Caki2 (cell line): Measurements from ENCODE around the gene PTPRD. TPM values are rescaled to one million over a fixed set of nuclear protein-coding genes. Genes with fewer than 3 reads are reported as not detected.
"Not testable (repeated sequence)": the region's sequence is repeated elsewhere in the genome, so short reads cannot be mapped to it uniquely, and the experiment has no call there.

Experiments used
- DNase-seq: peaks from one replicate; pipeline ENCODE4 v3.0.0-alpha.2; 2015; ENCODE audit warnings: low read depth
- in situ Hi-C: cut with HindIII; loops from 2 replicates; pipeline ENCODE4 v1.10.0; 2016; ENCODE audit warnings: low sequenced_read_pairs, low pct_unique_long_range_greater_than_20kb, mixed read lengths
- total RNA-seq: library from RNA; depleted of rRNA; stranded (reverse); fragments of >200 nt; shearing (Covaris generic); gene quantifications from 2 replicates; pipeline ENCODE4 v1.2.3, GENCODE V29; 2014; ENCODE audit warnings: low replicate concordance

Gene PTPRD
- total RNA-seq, 1 experiment from 2014 or later: 1.1 TPM

DNA sequence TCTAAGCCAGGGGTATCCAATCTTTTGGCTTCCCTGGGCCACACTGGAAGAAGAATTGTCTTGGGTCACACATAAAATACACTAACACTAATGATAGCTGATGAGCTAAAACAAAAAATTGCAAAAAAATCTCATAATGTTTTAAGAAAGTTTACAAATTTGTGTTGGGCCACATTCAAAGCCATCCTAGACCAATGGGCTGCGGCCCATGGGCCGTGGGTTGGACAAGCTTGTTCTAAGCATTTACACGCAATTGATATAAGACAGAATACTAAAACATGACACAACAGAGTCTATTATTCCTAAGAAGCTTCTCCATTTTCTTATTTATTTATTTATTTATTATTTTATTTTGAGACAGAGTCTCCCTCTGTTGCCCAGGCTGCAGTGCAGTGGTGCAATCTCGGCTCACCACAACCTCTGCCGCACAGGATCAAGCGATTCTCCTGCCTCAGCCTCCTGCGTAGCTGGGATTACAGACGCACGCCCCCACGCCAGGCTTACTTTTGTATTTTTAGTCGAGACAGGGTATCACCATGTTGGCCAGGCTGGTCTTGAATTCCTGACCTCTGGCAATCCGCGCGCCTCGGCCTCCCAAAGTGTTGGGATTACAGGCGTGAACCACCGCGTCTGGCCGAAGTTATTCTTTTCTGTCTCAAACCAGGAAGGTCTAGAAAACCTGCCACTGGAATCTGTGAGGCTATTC is 1692.2 kb downstream of the PTPRD start:
- DNase-seq, in situ Hi-C loops: not testable (repeated sequence)

- in situ Hi-C loops: no loop called here
- no peak for DNase-seq
These were observed 1694.7 kb downstream of the PTPRD start for GRCh38 chr9:8917956-8918739.

- in situ Hi-C loops: no loop called here
- no peak for DNase-seq
These were observed 1696.0 kb downstream of the PTPRD start for GRCh38 chr9:8916771-8917170.

DNA sequence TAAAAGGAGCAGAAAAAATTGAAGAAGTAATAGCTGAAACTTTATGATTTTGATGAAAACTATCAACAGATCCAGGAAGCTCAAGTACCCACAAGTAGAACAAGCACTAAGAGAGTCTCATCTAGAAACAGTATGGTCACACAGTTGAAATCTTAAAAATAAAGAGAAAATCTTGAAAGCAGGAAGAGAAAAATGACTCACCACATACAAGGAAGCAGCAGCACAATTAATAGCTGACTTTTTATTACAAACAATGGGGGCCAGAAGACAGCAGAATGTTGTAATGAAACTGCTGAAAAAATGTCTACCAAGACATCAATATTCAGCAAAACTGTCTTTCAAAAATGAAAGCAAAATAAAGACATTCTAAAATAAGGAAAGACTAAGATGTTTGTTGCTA is 1704.9 kb downstream of the PTPRD start:
- in situ Hi-C loops: no loop called here
- peak; percentile 43 for DNase-seq

- in situ Hi-C loops: no loop called here
- no peak for DNase-seq
These were observed 1707.1 kb downstream of the PTPRD start for GRCh38 chr9:8905731-8906130.

- no peak for DNase-seq
- in situ Hi-C loops: no loop called here
These were observed 1707.9 kb downstream of the PTPRD start for GRCh38 chr9:8904771-8905515.

GRCh38 chr9:8903077-8903476 is 1709.7 kb downstream of the PTPRD start:
- in situ Hi-C loops: no loop called here
- no peak for DNase-seq

DNA sequence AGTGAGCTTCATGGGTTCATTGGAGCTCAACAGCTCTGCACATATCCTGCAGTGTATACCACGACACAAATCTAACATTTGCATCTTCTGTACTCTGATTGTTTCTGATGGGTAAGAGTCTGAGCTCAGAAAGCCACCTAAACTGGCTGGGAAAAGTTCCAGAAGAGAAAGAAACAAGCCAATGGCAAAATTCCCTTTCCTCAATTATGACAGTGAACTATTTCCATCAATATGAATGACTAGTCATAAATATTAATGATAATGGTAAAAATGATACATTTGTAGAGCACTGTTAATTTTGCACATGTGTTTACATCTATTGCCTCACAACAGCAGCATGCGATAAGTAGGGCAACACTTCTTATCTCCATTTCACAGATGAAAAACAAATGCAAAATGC is 1711.7 kb downstream of the PTPRD start:
- in situ Hi-C loops: no loop called here
- DNase-seq: no peak

- in situ Hi-C loops: no loop called here
- DNase-seq: no peak
These were observed 1713.3 kb downstream of the PTPRD start for GRCh38 chr9:8899511-8899910.

GRCh38 chr9:8895861-8896224 is 1717.0 kb downstream of the PTPRD start:
- in situ Hi-C loops: no loop called here
- peak; percentile 6 for DNase-seq

GRCh38 chr9:8895106-8895860 is 1717.5 kb downstream of the PTPRD start:
- no peak for DNase-seq
- in situ Hi-C loops: no loop called here

DNA sequence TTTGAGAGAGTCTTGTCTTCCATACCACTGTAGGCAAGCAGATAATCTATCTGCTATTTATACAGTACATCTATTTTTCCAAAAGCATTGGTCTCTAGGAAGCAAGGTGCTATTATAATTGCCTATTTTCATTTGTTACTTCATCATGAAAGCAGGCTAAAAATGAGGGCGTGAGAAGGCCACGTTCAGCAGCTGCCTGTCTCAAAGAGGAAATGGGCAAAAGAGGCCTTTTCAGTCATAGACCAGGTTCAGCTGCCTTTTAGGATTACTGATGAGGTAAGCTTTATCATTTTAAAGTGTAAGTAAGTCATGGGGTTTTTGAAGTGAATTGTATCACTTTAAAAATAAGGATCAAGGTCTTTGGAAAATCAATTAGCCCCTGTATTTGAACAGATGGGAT is 1722.1 kb downstream of the PTPRD start:
- in situ Hi-C loops: no loop called here
- no peak for DNase-seq

GRCh38 chr9:8889100-8889499 is 1723.7 kb downstream of the PTPRD start:
- no peak for DNase-seq
- in situ Hi-C loops: no loop called here

DNA sequence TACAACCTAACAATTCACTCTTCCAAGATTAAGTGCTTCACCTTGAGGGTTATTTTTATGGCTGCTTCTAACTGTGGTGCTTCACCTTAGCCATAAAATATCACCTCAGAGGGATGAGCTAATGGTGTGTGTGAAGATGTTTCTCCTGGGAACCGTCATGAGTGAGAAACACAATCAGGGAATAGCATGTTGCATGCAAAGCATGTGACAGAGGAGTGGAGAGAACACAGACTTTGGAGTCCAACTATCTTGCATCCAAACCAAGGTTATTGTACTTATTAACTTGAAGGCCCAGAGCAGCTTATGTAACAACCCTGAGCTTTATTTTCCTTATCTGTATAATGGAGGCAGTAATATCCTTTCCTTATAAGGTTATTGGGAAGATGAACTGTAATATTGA is 1724.2 kb downstream of the PTPRD start:
- no peak for DNase-seq
- in situ Hi-C loops: no loop called here

- no peak for DNase-seq
- in situ Hi-C loops: no loop called here
These were observed 1725.4 kb downstream of the PTPRD start for GRCh38 chr9:8887369-8887768.

GRCh38 chr9:8883321-8883720 is 1729.5 kb downstream of the PTPRD start:
- no peak for DNase-seq
- in situ Hi-C loops: no loop called here

DNA sequence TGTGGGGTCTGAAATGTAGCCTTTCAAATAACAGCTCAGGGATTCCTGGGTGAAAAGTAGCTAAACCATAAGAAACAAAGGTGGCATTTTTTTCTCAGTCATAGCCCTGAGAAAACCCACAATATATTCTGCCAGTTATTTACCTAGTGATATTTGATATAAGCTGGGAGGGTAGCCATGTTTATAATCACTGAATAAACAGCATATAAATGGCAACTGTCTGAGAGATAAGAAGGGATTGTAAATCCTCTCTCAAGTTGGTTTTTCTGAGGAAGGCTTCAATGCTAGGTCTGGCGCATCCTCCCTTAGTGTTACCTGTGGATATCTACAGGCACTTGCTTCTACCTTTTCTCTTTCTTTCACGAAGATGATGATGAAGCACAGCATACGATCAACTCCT is 1732.7 kb downstream of the PTPRD start:
- no peak for DNase-seq
- in situ Hi-C loops: no loop called here

- no peak for DNase-seq
- in situ Hi-C loops: no loop called here
These were observed 1733.5 kb downstream of the PTPRD start for GRCh38 chr9:8879284-8879683.
